PFSK-1 (cell line): ENCODE measurements around the gene RPL27A.

ENCODE experiments used
- FOXP2 ChIP-seq: optimal IDR thresholded peaks from 2 replicates; pipeline ENCODE3; 2011; ENCODE audit warnings: borderline replicate concordance, control low read depth, inconsistent platforms; ENCODE audit not compliant: insufficient read depth; ENCODE audit errors: extremely low read length, extremely low read depth
- POLR2AphosphoS5 ChIP-seq: IDR thresholded peaks from 2 replicates; pipeline ENCODE4 v1.6.1; 2012; ENCODE audit warnings: low read depth, mild to moderate bottlenecking, control low read depth, low read length, moderate library complexity
- REST ChIP-seq, 2 experiments: IDR thresholded peaks; 2 replicates each; pipeline versions ENCODE4 v1.6.1 to v1.8.0; 2011 to 2012; ENCODE audit warnings: low read depth in 2 of 2, low read length in 2 of 2, control low read depth in 1 of 2, inconsistent platforms in 1 of 2, mild to moderate bottlenecking in 1 of 2, moderate library complexity in 1 of 2; ENCODE audit not compliant: insufficient read depth in 1 of 2
- SIN3A ChIP-seq: IDR thresholded peaks from 2 replicates; pipeline ENCODE4 v1.6.1; 2012; ENCODE audit warnings: mild to moderate bottlenecking, low read length, moderate library complexity, borderline replicate concordance; ENCODE audit not compliant: insufficient read depth
- TAF1 ChIP-seq: IDR thresholded peaks from 2 replicates; pipeline ENCODE4 v1.6.1; 2012; ENCODE audit warnings: low read length, control low read depth, borderline replicate concordance; ENCODE audit not compliant: insufficient read depth

- no peak for TF ChIP-seq SIN3A
- TF ChIP-seq POLR2AphosphoS5 = no peak
- no peak for TF ChIP-seq TAF1
- no peak for TF ChIP-seq REST (IDR thresholded peaks at IDR 0.05; ENCODE audit: insufficient read depth in 1 of 2, low read depth in 2 of 2, low read length in 2 of 2)
- no peak for TF ChIP-seq FOXP2
Observed at GRCh38 chr11:8709002-8709672, 26.5 kb downstream of the RPL27A start.
